ENCODE data around the gene PRMT3. TPM values are rescaled to one million over a fixed set of nuclear protein-coding genes. Genes with fewer than 3 reads are reported as not detected.

Gene PRMT3
- total RNA-seq, 1 experiment from 2014 or later, result 22.6 TPM

GRCh38 chr11:20477418-20478090 is 90.0 kb downstream of the PRMT3 start:
- H2AFZ ChIP-seq (ENCODE audit: low read length), result no peak overlapping the region
- Mint-ChIP-seq H3K4me3 (no peak overlapping the region), H3K36me3 (ENCODE audit: insufficient read depth in 1 of 3, low read depth in 3 of 3) (peaks cover 3 to 6% (median 4%) of the 10 kb centered on the region in 3 experiments; a peak in 4 of 7 replicates), H3K27ac (0 out of 7 replicates have a peak overlapping the region, but pooled peaks of 2 of the 3 experiments have one; percentile 41 to 51), H3K27me3 (ENCODE audit: low read depth) (no peaks in the 10 kb centered on the region), H3K4me1 (peaks cover 38 to 40% of the 10 kb centered on the region in 2 experiments), H3K9me3 (no peaks in the 10 kb centered on the region)
- H3K9ac ChIP-seq (ENCODE audit: extremely low read depth, insufficient read length, low read length), result no peak overlapping the region
- H4K8ac ChIP-seq (replicated peaks; ENCODE audit: insufficient read length, low read depth, low read length), result no peak overlapping the region
- no peak overlapping the region for H4K5ac ChIP-seq (ENCODE audit: insufficient read length, low read depth, low read length)
- H3K27ac ChIP-seq (ENCODE audit: insufficient read length, low read depth, low read length), result no peak overlapping the region
- peaks cover 6% of the 10 kb centered on the region; the same call in 1 of the 2 replicates for H3K4me1 ChIP-seq (ENCODE audit: insufficient read depth, low read length)
- H3K9me3 ChIP-seq (ENCODE audit: control insufficient read depth, low read depth, low read length), result no peaks in the 10 kb centered on the region
- H3K27me3 ChIP-seq (ENCODE audit: insufficient read depth, low read length), result no peaks in the 10 kb centered on the region
- H4K20me1 ChIP-seq (ENCODE audit: control insufficient read depth, insufficient read depth, insufficient read length), result no peaks in the 10 kb centered on the region
- no peak overlapping the region for H2BK12ac ChIP-seq (ENCODE audit: insufficient read length, low read depth, low read length)
- H3K4ac ChIP-seq (ENCODE audit: low read depth, low read length), result no peak overlapping the region
- no peaks in the 10 kb centered on the region for H3K79me2 ChIP-seq (ENCODE audit: insufficient read depth, low read length)
- no peak overlapping the region for H3T11ph ChIP-seq (ENCODE audit: low read length)
- H4K91ac ChIP-seq (ENCODE audit: insufficient read length, low read depth, low read length), result no peak overlapping the region
- no peak overlapping the region for H2AK5ac ChIP-seq (ENCODE audit: insufficient read length, low read length)
- no CpG with 5 or more reads among the region's 7 CpGs for WGBS (ENCODE audit: extremely low coverage, insufficient read length, low lambda C conversion rate)
- DNase-seq, result no peak
- H3K18ac ChIP-seq (ENCODE audit: insufficient read length, low read depth, low read length), result no peak overlapping the region
- H3K14ac ChIP-seq (ENCODE audit: insufficient read depth, low read length), result no peak overlapping the region
- H3K23ac ChIP-seq (ENCODE audit: insufficient read length, low read depth, low read length), result no peak overlapping the region
- H2BK120ac ChIP-seq (ENCODE audit: low read depth, low read length, poor library complexity, severe bottlenecking), result no peak overlapping the region
- H3K23me2 ChIP-seq (ENCODE audit: insufficient read length, low read depth, low read length, poor library complexity, severe bottlenecking), result no peaks in the 10 kb centered on the region
- H3K56ac ChIP-seq (ENCODE audit: insufficient read length, low read depth, low read length), result no peak overlapping the region
- no peak overlapping the region for H2BK15ac ChIP-seq (ENCODE audit: low read depth, low read length)
- no peak overlapping the region for H2BK5ac ChIP-seq (ENCODE audit: insufficient read length, low read length)
- H2BK20ac ChIP-seq (ENCODE audit: low read depth, low read length, poor library complexity, severe bottlenecking), result no peak overlapping the region
- no peaks in the 10 kb centered on the region for H3K79me1 ChIP-seq (ENCODE audit: insufficient read depth, low read depth, low read length, poor library complexity, severe bottlenecking)
- no peak for TF ChIP-seq CTCF (conservative IDR thresholded peaks at IDR 0.05)
- no peak overlapping the region for H3K4me2 ChIP-seq (ENCODE audit: insufficient read depth, insufficient read length, low read length)
